ENCODE data around the gene RRAGC.
"Not testable (repeated sequence)": the region's sequence is repeated elsewhere in the genome, so short reads cannot be mapped to it uniquely, and the experiment has no call there.

RRAGC gene

DNA sequence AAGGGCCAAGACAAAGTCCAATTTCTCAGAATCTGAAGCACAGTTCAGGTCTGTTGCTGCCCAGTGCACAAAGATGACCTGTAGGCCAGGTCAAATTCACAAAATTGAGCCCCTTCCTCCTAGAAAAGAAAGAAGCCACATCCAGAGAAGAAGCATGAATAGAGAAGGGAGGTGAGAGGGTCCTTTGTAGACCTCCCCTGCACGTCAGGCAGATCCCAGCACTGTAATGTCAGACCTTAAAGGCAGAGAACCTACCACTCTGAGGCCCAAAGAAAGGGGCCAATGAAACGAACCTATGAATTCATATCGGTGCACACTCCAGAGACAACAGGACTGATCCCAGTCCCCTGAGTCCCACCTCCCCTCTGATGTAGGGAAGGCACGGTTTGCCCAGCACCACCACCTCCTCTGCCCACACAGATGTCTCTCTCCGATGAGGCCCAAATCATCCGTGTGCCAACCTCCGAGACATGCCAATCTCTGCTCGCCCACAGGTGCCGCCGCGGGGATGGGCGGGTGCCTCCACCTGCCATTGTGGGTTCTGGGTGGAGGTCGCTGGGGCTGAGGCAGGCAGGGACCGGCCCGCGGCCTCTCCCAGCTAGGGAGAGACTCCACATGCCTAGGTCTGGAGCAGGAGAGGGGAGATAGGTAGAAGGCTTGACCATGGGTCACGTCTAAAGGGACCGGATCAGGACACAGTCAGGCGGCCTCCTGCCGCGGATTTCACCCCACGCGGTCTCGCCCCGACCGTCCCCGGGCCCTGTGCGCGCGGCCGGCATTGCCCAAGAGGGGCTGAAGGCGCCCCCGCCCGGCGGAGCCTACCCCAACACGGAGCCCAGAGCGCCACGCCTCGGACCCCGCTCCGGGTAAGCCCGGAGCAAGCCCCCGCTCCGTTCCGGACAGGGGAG is 42.1 kb downstream of the RRAGC start:
- no peak for DNase-seq (ENCODE audit: low spot score)

DNA sequence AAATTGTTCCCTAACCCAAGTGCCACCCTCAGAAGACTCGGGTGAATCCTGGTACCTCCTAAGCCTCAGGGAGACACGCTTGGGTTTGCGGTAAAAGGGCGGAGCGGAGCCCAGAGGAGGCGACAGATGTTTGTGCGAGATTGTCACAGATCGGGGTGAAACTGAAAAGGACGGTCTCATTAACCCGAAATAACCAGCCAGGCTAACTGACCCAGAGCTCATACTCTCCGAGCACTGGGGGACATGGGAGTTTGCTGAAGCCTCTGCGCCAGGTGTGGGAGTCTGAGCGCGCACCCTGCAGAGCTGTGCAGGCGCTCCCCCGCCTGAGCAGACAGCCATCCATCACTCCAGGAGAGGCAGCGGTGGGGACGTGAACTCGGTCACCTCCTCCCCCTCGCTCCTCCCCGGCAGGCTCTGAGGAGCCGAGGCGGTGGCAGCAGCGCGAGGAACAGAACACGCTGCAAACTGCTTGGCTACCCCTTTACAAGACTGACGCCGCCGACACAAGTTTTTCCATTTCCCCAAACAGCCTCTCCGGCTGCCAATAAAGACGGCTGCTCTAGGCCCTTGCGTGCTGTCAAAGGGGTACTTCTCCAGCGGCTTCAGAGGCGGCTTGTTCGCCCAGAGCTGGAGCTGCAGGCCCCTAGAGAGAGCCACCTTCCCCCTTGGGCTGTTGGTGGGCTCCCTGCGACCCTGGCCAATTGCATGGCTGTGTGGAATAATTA is 43.5 kb downstream of the RRAGC start:
- no peak for DNase-seq (ENCODE audit: low spot score)

DNA sequence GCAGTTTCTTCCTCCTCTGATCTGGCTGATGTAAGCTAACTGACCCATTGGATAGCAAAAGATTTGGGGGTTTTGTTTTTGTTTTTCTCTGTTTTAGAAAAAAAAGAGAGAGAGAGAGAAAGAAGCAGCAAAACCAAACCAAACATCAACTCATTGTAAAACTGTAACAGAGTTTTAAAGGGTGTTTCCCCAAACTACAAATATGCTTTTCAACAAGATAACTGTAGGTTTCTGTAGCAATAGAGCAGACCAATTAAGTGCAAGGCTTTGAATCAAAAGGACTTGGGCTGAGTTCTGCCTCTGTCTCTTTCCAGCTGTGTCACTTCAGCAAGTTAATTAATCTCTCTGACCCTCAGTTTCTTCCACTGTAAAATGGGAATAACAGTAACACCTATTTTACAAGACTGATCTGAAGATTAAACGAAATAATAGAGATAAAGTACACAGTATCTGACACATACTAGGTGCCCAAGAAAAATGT is 44.5 kb downstream of the RRAGC start:
- DNase-seq (ENCODE audit: low spot score), result no peak

DNA sequence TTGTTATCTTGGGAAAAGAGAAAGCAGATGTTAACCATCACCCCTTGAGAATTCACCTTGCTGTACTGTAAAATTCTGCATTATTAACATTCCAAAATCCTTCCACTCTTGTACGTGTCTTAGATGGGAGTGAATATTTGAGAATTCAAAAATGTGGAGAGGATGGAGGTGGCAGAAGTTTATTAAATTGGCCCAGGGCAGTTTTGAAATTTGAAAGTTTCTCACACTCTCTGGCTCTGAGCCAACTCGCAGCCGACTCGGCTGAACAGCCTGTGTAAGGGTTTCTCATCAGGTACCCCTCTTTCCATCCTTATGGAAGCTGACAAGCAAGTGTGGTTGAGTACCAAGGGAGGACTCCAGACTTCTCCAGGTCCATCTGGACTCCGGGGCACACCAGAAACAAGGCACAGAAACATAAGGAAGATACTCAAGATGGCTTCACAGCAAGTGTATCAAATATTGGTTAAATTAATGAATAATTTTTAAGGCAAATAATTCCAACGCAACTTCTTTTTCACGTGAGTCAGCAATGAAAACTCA is 45.1 kb downstream of the RRAGC start:
- no peak for DNase-seq (ENCODE audit: low spot score)

DNA sequence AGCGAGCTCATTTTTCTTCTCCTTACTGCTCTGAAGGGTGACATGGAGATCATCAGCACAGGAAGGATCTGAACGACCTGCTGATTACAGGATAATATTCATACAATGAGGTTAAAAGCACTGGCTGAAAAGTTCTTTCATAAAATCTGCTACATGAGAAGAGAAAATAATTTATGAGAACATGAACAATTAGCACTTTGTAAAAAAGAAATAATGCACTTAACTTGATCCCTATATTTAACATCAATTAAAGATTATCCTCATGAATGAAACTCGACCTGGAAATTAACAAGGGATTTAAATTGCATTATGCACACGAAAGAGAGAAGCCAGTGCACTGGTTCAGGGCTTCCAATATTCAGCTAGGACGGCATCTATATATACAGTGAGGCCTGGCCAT is 46.6 kb downstream of the RRAGC start:
- no peak for DNase-seq (ENCODE audit: low spot score)

DNA sequence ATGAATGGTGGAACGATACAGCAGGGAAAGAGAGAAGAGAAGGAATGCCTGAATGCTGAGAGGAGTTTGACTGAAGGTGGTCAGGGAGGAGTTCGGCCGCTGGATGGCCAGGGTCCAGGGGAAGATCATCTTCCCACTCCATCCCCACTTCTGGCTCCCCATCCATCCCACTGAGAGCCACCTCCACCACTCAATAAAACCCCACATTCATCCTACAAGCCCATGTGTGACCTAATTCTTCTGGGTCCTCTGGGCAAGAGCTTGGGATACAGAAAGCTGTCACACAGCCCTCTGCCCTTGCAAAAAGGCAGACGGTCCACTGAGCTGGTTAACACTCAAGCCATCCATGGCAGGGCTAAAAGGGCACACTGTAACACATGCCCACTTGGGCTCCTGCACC is 48.1 kb downstream of the RRAGC start:
- DNase-seq (ENCODE audit: low spot score), result not testable (repeated sequence)

DNA sequence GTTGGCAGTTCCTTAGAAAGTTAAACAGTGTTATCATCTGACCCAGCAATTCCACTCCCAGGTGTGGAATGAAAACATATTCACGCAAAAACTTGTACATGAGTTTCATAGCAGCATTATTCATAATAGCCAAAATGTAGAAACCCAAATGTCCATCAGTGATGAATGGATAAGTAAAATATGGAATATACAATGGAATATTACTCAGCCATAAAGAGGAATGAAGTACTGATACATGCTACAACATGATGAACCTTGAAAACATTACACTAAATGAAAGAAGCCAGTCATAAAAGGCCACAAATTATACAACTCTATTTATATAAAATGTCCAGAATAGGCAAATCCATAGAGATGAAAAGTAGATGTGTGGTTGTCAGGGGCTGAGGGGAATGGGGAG is 53.5 kb downstream of the RRAGC start:
- DNase-seq (ENCODE audit: low spot score), result no peak

DNA sequence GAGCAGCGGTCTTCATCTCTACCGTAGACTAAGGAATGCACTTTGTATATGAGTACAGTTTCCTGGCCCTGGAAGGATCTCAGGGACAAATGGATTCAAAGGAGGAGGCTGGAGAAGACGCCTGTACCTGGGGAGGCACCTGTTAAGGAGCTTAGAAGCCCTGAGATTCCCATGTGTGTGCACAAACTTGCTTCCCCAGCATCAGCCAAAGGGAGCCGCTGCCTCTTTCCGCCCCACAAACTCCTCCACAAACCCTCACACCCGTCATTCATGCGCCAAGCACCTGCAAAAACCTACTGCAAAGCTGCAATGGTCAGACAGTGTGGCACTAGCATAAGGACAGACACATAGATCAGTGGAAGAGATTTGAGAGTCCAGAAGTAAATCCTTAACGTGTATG is 54.5 kb downstream of the RRAGC start:
- DNase-seq (ENCODE audit: low spot score), result no peak

DNA sequence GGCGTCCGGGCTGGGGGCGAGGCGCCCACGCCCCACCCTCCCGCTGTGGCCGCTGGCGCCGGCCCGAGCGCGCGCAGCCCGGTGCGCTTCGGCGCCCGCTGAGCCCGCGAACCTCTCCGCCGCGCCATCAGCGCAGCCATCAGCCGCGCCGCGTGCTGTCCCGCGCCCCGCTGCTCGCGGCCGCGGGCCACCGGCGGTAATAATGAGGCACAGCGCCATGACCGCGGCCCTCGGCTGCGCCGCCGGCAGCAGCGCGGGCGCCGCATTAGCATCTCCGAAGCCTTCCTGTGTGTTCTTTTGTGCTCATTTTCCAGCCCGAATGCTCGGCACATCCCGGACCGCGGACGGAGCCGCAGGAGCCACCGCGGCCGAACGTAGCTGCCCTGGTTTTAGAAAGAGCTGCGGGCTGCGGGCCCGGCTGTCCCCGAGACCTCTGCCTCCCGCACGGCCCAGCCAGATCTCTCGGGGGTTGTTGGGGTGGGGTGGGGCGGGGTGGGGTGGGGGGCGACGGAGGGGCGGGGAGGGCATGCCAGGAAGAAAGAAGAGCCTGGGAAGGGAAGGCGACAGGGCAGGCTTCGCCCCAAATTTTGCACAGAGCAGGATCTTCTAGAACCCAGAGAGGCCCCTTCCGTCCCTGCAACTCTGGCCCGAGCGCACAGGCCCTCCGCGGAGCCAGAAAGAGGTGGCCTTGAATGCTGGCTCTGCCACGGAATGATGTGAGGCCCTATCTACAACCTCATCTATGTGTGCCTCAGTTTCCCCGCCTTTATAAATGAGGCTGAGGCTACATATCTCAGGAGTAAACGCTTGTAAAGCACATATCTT is 55.3 kb downstream of the RRAGC start:
- DNase-seq (ENCODE audit: low spot score), result peak; percentile 43

DNA sequence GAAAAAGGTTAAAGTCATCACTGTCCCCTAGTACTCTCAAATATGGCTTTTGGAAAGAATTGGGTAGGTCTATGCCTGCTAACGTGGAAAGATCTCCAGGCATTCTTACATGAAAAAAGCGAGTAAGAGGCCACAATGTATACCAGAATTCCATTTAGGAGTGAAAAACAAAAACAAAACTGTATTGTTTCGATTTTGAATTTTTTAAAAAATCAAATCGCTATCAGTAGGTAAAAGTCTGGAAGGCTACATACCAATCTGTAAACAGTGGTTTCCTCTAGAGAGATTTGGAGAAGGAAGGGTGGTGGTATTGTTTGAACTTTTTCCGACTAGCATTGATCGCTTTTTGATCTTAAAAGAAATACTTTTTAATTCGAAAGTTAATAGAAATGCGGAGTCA is 55.9 kb downstream of the RRAGC start:
- no peak for DNase-seq (ENCODE audit: low spot score)

DNA sequence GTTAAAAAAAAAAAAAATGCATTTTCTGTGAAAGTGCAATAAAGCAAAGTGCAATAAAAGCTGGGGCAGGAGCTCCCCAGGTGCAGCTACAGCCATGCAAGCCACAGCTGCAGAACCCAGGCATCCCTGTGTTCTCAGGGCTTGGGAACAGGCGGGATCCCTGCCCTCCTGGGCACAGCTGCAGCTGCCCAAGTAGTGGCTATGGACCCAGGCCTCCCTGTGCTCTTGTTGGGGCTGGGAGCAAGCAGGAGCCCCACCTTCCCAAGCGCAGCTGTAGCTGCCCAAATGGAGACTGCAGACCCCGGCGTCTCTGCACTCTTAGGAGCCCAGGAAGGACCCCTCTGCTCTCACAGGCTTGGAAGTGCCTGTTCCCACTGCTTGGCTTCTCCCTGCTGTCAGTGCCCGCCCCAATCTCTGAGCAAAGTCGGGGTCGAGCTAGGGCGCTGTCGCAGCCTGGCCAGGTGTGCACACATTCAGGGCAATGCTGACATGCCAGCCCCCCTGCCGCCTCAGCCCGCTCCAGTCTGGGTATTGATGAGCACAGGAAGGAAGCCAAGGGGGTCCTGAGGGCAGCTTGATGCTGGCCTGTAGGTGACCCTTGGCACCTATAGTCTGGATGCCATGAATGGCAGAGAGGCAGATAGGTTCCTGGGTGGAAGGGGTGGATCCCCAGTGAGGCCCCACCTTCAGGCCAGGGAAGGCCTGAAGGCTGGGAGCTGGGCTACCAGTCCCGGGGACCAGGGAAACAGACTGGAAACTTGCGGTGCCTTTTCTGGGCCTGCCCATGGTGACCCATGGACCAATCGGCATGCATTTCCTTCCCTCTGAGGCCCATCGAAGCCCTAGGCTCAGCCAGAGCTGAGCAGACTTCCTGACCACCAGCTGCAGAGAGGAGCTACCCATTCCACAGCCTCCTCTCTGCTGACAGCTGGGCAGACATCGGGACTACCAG is 58.6 kb downstream of the RRAGC start:
- DNase-seq (ENCODE audit: low spot score), result no peak

DNA sequence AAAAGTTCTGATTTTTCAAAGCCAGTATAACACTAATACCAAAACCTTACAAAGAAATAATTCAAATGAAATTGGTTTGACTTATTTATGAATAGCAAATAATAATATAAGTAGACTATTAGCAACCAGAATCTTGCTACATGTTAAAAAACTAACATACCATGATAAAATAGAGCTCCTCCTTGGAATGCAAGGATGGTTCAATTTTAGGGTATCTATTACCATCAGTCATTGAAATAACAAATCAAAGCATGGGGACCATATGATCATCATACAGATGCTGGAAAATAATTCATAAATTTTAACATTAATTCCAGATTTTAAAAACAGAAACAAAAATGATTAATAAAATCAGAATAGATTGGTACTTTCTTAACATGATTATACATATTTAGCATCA is 66.3 kb downstream of the RRAGC start:
- no peak for DNase-seq (ENCODE audit: low spot score)

DNA sequence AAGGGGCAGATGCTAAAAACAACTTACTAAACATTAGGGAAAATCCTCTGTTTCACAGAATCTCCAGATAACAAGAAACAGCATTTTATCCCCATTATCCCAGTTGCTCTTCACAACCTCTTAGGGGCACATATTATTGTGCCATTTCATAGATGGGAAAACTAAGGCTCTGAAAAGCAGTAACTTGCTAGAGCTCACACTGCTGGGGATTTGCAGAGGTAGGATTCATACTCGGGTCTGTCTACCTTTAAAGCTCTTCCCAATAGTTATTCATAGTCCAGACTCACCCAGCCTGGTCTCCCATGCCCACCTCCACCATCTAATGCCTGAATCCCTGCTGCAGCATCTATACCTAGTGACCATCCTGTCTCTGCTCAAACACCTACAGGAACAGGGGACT is 67.7 kb downstream of the RRAGC start:
- DNase-seq (ENCODE audit: low spot score), result no peak

DNA sequence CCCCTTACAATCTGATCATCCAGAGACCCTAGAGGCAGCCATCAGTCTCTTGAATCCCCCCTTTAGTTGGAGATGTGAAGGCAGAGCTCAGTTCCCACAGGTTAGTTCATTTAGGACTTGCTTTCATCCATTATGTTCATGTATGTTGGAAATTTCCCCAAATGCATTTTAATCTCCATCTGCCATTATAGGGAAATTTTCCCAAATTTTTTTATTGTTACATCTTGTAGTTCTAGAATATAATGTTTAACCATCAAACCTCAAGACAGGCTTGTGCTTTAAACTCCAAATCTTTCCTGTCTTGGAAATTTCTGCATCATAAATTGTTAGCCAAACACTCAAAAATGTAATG is 68.4 kb downstream of the RRAGC start:
- DNase-seq (ENCODE audit: low spot score), result no peak

DNA sequence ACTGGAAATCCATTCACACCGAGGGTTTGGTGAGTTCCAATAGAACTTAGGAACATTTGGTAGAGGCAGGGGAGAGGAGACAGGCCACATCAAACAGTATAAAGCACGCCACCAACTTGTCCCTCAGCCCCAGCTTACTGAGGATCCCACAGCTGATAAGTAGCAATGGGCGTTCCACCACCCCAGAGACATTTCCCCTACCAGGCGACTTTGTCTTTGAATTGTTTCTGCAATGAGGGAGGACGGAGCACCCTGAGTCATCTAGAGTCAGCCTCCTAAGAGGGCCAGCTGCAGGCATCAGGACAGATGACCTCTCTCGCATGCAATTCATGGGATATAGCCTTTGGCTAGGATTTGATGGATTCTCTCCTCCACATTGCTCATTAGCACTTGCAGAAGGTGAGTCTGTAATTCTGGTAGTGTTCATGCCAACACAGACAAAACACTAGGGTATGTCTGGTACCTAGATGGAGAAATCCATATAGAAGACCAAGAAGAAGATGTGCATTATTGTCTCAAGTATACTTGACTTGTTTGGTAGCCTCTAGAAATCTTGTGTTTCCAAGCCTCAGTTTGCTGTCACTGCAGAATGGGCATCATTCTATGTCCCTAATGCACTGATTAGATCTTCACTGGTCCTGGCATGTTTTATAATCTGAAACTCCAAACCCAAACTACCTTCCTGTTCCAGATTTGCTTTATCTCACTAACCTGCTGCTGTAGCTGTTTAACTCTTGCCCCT is 69.0 kb downstream of the RRAGC start:
- DNase-seq (ENCODE audit: low spot score), result no peak

DNA sequence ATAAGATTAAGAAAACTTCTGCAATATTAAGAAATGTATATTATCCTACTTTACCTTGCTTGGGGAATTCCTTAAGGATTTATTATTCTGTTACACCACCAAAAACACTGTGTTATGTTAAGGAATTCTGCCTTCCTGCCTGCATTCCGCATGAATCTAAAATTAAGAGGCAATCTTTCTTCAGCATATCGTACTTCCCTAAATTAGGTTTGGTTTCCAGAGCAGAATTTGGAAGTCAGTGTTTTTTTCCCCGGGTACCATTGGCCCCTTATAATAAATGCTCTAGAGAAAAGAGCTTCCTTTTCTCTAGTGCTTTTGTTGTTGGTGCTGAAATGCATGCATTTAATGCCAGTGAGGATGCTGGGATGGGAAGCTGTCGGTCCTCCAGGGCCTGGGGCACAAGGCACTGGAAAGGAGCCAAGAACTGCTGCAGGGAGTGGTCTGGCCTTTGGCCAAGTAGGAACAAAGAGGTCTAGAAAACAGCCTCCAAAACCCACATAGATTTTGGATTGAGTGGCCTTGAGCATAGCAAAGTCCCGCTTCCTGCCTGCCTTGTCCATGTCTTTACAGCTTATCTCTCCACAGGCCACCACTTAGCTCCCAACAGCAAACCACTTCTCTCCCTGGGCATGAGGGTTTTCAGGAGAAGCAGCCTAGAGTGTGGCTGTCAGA is 69.9 kb downstream of the RRAGC start:
- no peak for DNase-seq (ENCODE audit: low spot score)

DNA sequence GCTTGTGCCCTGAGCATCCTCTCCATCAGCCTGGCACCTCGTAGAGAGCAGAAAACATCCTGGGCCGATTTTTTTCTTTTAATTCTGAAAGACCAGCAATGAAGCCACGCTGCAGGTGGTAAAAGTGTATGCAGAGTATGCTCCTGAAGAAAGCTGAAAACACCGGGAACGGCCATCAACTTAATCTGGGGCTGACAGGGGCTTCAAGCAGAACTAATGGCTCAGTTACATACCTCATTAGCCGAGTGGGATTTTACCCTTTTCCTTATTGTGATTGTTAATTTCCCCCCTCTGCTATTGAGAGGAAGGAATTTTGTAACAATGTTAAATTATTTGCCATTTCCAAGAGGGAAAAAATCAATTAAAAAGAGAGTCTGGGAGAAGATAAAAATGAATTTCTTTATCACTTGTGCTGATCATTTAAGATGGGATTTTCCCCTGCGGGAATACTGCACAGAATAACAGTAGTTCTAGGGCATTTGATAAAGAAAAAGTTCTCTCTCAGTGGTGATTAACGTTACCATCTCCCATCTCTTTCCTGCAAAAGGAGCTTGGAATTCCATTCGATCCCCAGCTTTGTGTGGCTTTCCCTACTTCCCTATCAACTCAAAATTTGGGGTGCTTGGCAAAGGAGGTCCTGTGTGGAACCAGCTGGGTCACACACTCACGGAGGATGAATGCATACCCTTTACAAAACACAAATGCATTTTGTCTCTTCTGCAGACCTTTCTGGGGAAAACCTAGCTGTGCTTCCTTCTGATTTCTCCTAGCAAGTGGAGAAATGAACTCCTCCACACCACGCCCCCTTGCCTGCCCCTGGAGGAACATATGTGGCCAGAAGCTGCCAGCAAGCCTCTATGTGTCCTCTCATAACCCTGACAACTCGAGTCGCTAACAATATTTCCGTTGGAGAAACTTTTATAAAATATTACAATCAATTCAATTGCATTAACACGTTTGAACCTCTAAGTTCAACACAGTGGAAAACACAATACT is 70.9 kb downstream of the RRAGC start:
- no peak for DNase-seq (ENCODE audit: low spot score)

All from GM03348 (cell line).